Panc1 (cell line): ENCODE results near the gene SMIM10L1. TPM values are rescaled to one million over a fixed set of nuclear protein-coding genes. Genes with fewer than 3 reads are reported as not detected.

Experiments used
- ATAC-seq: fragments of 200-7000 bp; cut with Tn5 transposase; 2 replicates; pipeline ENCODE4 v1.9.1; 2020; ENCODE audit warnings: mild to moderate bottlenecking, moderate library complexity
- Bru-seq: library from RNA; stranded (reverse); fragments of 400-500 nt; gene quantifications from one replicate; lab custom pipeline; 2021; lab: Mats Ljungman, UMichigan
- BruChase-seq, 2 experiments: library from RNA; stranded (reverse); fragments of 400-500 nt; gene quantifications; one replicate each; lab custom pipeline; 2021; lab: Mats Ljungman, UMichigan
- BruUV-seq: library from RNA; stranded (reverse); fragments of 400-500 nt; replicated peaks from 2 replicates; lab custom pipeline; 2021; lab: Mats Ljungman, UMichigan
- CTCF ChIA-PET: fragments of 300-600 bp; sonication (Branson Sonifier 250); formaldehyde crosslinking; loops from one replicate; lab custom pipeline; 2022; ENCODE audit warnings: antibody characterized with exemption; lab: Charles Lee
- POLR2A ChIA-PET: fragments of 300-600 bp; sonication (Branson Sonifier 250); formaldehyde crosslinking; loops from one replicate; lab custom pipeline; 2022; ENCODE audit warnings: antibody characterized with exemption; lab: Charles Lee
- DNase-seq: peaks from one replicate; pipeline ENCODE4 v3.0.0-alpha.2; 2010; ENCODE audit warnings: low read depth, low spot score
- H3K27ac ChIP-seq: 2 replicates; pipeline ENCODE4 v1.5.1; 2011; ENCODE audit warnings: mild to moderate bottlenecking, low read length, inconsistent platforms
- H3K27me3 ChIP-seq: fragments of 200-500 bp; sonication (Bioruptor generic); 2 replicates; pipeline ENCODE4 v1.6.0; 2014; ENCODE audit warnings: low read length, inconsistent platforms; ENCODE audit not compliant: control insufficient read depth, insufficient read depth
- H3K36me3 ChIP-seq: fragments of 200-500 bp; sonication (Bioruptor generic); 2 replicates; pipeline ENCODE4 v1.5.1; 2014; ENCODE audit warnings: inconsistent platforms, mild to moderate bottlenecking, low read length, moderate library complexity; ENCODE audit not compliant: control insufficient read depth, insufficient read depth
- H3K4me1 ChIP-seq: 2 replicates; pipeline ENCODE4 v1.5.1; 2011; ENCODE audit warnings: inconsistent platforms, mild to moderate bottlenecking, low read length, moderate library complexity; ENCODE audit not compliant: control insufficient read depth, insufficient read depth
- H3K4me3 ChIP-seq, 2 experiments: 2 replicates each; pipeline ENCODE4 v1.5.1; 2011 to 2012; ENCODE audit warnings: low read depth in 2 of 2, low read length in 2 of 2, mild to moderate bottlenecking in 2 of 2, inconsistent platforms in 1 of 2, moderate library complexity in 1 of 2
- H3K9me3 ChIP-seq: fragments of 200-500 bp; sonication (Bioruptor generic); 2 replicates; pipeline ENCODE4 v1.5.1; 2014; ENCODE audit warnings: low read depth, mild to moderate bottlenecking, inconsistent platforms, low read length, moderate library complexity; ENCODE audit not compliant: control insufficient read depth, insufficient read depth
- POLR2AphosphoS5 ChIP-seq: IDR thresholded peaks from 2 replicates; pipeline ENCODE4 v1.6.1; 2012; ENCODE audit warnings: mild to moderate bottlenecking, low read depth, low read length, moderate library complexity
- REST ChIP-seq, 2 experiments: IDR thresholded peaks; 2 replicates each; pipeline ENCODE4 v1.6.1; 2011 to 2012; ENCODE audit warnings: low read depth in 2 of 2, control low read depth in 1 of 2, low read length in 1 of 2, mild to moderate bottlenecking in 1 of 2, moderate library complexity in 1 of 2; ENCODE audit not compliant: insufficient read depth in 1 of 2
- SIN3A ChIP-seq: IDR thresholded peaks from 2 replicates; pipeline ENCODE4 v1.6.1; 2012; ENCODE audit warnings: low read depth, mild to moderate bottlenecking, low read length, moderate library complexity, borderline replicate concordance; ENCODE audit not compliant: insufficient read depth
- TCF7L2 ChIP-seq: IDR thresholded peaks from 2 replicates; pipeline ENCODE4 v1.6.1; 2011; ENCODE audit warnings: mild to moderate bottlenecking, low read depth, low read length, inconsistent platforms
- in situ Hi-C: cut with HindIII; loops from 2 replicates; pipeline ENCODE4 v1.10.0; 2016; ENCODE audit warnings: low sequenced_read_pairs, low pct_unique_long_range_greater_than_20kb
- intact Hi-C: fragments of 100-400 bp; cut with micrococcal nuclease; formaldehyde crosslinking; loops from one replicate; pipeline ENCODE4 v1.10.0; 2022; ENCODE audit not compliant: unreplicated experiment
- long read RNA-seq: library from polyadenylated mRNA; unstranded; transcript quantifications from one replicate; pipeline ENCODE4 v2.0.0, GENCODE V29; 2021; ENCODE audit not compliant: unreplicated experiment
- polyA plus RNA-seq: library from polyadenylated mRNA; unstranded; fragments of >200 nt; gene quantifications from one replicate; pipeline ENCODE4 v1.2.1, GENCODE V29; 2012; ENCODE audit warnings: missing spikeins; ENCODE audit not compliant: insufficient read length
- total RNA-seq: library from RNA; stranded (reverse); gene quantifications from one replicate; pipeline ENCODE4 v1.2.1, GENCODE V29; 2021; ENCODE audit not compliant: unreplicated experiment
- TF ChIP-seq, protein P1 (sequence below): fragments of 450-650 bp; IDR thresholded peaks from 2 replicates; pipeline ENCODE4 v1.5.1; 2017; ENCODE audit warnings: mild to moderate bottlenecking

Gene SMIM10L1
- total RNA-seq: 6.0 TPM
- 3.5 TPM for polyA plus RNA-seq
- Bru-seq, nascent RNA: percentile 78 among the genes with signal in this experiment
- percentile 75 among the genes with signal in this experiment for BruChase-seq, experiment 1, labeled RNA remaining after a 2-hour chase
- BruChase-seq, experiment 2, labeled RNA remaining after a 6-hour chase: percentile 83 among the genes with signal in this experiment
- long read RNA-seq, full-length matches to known transcripts: 41 of 41 reads
- long read RNA-seq, partial matches to known transcripts: 0 of 41 reads
- long read RNA-seq, other reads (novel, unspliced or antisense): 0 of 41 reads

DNA sequence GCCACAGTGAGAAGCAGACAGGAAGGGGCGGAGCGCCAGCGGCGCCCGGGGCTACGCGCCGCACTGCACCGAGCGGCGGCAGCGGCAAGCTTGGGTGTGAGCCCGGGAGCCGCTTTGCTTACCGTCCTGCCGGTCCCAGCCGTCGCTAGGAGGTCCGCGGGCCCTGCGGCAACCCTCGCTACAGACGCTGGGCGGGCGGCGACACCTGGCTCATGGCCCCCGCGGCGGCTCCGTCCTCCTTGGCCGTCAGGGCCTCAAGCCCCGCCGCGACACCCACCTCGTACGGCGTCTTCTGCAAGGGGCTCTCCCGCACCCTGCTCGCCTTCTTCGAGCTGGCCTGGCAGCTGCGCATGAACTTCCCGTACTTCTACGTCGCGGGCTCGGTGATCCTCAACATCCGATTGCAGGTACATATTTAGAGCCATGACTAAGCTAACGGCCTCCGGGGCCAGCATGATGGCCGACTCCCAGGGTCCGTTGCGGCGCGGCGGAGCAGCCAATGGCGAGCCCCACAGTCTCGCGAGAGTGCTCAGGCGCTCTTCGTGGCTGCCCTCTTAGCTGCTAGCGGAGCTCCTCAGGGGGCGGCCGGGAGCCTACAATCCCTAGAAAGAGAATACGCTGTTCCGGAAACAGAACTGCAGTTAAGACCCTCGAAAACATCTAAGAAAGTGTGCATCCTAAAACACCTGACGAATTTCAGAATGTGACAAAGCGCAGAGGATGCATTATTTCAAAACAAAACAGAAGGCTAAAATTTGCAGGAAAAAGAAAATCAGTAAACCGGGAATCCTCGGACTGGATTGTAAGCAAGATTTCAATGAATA is at the start of gene SMIM10L1:
SMIM10L1 (plus strand) TSS at position 50 of the 824 bp plus-strand sequence; CDS start at position 213, 163 bp downstream.
- H3K27ac ChIP-seq: peak within 1 kb of the TSS; percentile 92
- no peak for TF ChIP-seq SIN3A
- peak; percentile 85 for TF ChIP-seq POLR2AphosphoS5
- TF ChIP-seq REST (IDR thresholded peaks at IDR 0.05; ENCODE audit: insufficient read depth in 1 of 2, low read depth in 2 of 2, low read length in 1 of 2): no peak
- TF ChIP-seq, protein P1, sequence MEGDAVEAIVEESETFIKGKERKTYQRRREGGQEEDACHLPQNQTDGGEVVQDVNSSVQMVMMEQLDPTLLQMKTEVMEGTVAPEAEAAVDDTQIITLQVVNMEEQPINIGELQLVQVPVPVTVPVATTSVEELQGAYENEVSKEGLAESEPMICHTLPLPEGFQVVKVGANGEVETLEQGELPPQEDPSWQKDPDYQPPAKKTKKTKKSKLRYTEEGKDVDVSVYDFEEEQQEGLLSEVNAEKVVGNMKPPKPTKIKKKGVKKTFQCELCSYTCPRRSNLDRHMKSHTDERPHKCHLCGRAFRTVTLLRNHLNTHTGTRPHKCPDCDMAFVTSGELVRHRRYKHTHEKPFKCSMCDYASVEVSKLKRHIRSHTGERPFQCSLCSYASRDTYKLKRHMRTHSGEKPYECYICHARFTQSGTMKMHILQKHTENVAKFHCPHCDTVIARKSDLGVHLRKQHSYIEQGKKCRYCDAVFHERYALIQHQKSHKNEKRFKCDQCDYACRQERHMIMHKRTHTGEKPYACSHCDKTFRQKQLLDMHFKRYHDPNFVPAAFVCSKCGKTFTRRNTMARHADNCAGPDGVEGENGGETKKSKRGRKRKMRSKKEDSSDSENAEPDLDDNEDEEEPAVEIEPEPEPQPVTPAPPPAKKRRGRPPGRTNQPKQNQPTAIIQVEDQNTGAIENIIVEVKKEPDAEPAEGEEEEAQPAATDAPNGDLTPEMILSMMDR: no peak
- TF ChIP-seq TCF7L2: no peak
- ATAC-seq (peak; percentile 100), DNase-seq (peak; percentile 46)
- H3K9me3 ChIP-seq: no peaks in the 10 kb centered on the region
- H3K27me3 ChIP-seq: no peaks in the 10 kb centered on the region
- in situ Hi-C loops: no loop called here
- CTCF ChIA-PET: no interaction called here
- peak within 1 kb of the TSS; percentile 69 to 80 for H3K4me3 ChIP-seq
- no TSS peak for BruUV-seq
- POLR2A ChIA-PET: interaction anchor here (0.5 to 1.0 kb wide), 4 partner anchors 29 to 442 kb away, joined by 3 to 4 read pairs (median 3); no protein-coding TSS in a partner anchor
- intact Hi-C loops: no loop called here
- H3K36me3 ChIP-seq: peaks cover 8% of the 10 kb centered on the region
- peaks cover 17% of the 10 kb centered on the region for H3K4me1 ChIP-seq

DNA sequence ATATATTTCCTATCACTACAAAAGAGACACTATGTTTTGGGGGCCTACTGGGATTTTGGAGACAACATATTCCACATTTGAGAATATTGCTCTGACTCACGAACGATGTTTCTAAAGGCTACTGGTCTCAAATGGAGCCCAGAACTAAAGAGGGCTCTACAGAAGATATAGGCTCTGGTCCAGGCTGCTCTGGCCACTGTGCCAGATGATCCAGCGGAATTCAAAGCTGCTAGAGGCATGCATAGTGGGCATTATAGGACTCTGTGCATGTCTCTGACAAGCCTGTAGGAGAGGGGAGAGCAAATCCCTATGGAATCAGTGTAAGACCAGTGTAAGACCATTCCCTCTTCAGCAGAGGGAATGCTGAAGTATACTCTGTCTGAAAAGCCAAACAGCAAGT is 40.6 kb upstream of the SMIM10L1 start:
- Histone ChIP-seq H3K4me1 (no peaks in the 10 kb centered on the region), H3K9me3 (no peaks in the 10 kb centered on the region; the same call in 1 of the 2 replicates), H3K36me3 (no peaks in the 10 kb centered on the region), H3K27me3 (no peaks in the 10 kb centered on the region), H3K27ac (no peak overlapping the region), H3K4me3 (no peak overlapping the region)
- POLR2A ChIA-PET: no interaction called here
- in situ Hi-C loops: no loop called here
- TF ChIP-seq, protein P1: no peak
- TF ChIP-seq REST (IDR thresholded peaks at IDR 0.05; ENCODE audit: insufficient read depth in 1 of 2, low read depth in 2 of 2, low read length in 1 of 2) (no peak), SIN3A (no peak)
- BruUV-seq: no TSS peak
- DNase-seq (no peak), ATAC-seq (no peak)
- intact Hi-C loops: no loop called here
- CTCF ChIA-PET: no interaction called here
